Measurements from ENCODE around the gene LIMCH1.
A peak's percentile ranks its signal among the peaks of the same experiment; 100 is the strongest.

Gene LIMCH1

DNA sequence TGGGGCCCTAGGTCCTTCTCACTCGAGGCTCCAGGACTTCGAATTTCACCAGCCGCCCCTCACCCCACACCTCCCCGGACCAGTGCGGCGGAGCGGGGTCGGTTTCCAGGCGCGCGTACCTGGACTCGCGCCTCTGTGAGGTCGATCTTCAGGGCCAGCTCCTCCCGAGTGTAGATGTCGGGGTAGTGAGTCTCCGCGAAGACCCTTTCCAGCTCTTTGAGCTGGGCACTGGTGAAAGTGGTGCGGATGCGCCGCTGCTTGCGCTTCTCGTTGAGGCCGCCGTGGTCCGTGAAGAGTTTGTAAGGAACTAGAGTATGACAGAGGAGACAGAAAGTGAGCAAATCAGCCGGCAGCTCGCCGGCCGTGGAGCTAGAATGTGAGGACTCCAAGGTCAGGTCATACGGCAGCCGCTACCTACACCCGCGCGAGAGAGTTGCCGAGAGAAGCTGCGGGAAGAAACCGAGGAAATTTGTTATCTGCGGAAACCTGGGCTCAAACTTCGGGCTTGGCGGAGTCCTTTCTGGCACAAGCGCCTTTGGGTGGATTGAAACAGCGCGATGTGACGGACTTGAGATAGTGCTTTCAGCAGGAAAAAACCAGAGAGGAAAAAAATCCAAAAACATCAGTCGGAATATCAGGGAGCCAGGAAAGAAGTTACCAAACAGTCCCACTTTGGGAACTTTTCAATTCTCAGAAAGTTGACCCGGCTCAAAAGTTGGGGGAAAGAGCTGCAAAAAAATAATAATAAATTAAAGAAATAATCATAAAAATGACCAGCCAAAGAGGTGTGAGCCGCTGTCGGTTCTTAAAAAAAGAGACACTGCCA is 209.5 kb downstream of the LIMCH1 start:
- DNase-seq (ENCODE audit: low spot score), result no peak
- Histone ChIP-seq H3K27ac (no peak overlapping the region), H3K4me3 (peak overlapping the region; percentile 44)
- TF ChIP-seq, protein P1, sequence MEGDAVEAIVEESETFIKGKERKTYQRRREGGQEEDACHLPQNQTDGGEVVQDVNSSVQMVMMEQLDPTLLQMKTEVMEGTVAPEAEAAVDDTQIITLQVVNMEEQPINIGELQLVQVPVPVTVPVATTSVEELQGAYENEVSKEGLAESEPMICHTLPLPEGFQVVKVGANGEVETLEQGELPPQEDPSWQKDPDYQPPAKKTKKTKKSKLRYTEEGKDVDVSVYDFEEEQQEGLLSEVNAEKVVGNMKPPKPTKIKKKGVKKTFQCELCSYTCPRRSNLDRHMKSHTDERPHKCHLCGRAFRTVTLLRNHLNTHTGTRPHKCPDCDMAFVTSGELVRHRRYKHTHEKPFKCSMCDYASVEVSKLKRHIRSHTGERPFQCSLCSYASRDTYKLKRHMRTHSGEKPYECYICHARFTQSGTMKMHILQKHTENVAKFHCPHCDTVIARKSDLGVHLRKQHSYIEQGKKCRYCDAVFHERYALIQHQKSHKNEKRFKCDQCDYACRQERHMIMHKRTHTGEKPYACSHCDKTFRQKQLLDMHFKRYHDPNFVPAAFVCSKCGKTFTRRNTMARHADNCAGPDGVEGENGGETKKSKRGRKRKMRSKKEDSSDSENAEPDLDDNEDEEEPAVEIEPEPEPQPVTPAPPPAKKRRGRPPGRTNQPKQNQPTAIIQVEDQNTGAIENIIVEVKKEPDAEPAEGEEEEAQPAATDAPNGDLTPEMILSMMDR (IDR thresholded peaks at IDR 0.05), result no peak

DNA sequence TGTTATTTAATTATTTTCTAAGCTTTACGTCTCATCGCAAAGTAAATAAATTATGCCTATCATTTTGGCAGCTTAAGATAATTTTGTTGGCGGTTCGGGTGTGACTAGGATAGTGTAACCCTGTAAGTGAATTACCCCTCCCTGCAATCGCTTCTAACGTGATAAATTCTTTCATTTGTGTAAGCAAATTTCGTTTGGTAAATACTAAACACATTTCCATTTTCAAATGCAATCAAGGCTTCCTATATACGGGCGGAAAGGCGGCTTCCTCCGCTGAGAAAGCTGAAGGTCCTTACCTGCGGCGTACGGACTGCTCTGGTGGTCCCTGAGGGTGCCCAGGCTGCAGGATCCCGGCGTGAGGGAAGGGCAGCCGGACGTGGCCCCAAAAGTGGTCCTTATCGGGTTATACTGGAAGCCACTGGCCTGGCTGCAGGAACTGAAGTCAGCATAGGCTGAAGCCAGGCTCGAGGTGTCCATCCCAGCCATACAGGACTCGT is 210.2 kb downstream of the LIMCH1 start:
- no peak for DNase-seq (ENCODE audit: low spot score)
- Histone ChIP-seq H3K27ac (no peak overlapping the region), H3K4me3 (no peak overlapping the region)
- TF ChIP-seq, protein P1 (IDR thresholded peaks at IDR 0.05), result no peak

DNA sequence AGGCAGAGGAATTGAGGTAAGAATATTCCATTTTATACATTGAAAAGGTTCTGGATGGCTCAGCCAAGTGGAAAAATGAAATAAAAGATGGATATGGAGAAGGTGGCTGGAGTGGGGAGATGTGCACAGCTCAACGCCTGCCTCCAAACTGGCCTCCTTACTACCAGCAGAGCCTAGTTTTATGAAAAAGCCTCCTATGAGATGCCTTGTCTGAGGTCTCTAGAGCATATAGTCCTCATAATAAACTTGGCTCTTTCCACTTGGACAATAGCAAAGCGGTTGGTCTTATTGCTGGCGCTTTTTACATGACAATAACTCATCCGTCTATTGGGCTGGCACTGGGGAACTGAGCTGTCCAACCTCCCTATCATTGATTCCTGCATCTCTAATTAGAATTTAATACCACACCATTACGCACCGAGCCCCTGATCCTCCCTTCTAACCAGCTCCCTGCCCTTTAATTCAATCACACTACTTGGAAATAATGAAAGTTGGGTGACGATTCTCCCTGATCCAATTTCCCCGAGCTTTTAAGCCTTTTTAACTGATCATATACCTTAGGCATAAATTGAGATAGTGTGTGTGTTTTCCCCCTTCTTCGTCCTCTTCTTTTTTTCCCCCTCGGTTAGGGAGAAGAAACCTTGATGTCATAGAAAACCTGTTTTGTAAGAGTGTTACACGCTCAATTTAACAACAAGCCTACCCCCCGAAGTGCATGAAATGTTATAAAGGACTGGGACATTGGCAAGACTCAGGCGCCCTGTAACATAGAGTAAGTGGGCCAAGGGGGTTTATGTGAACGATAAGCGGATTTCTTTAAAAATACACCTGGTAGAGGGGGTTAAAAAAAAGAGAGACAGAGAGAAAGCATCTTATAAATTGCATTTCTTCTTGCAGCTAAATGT is 210.9 kb downstream of the LIMCH1 start, which contains the start of gene PHOX2B:
Gene PHOX2B (minus strand): TSS at position 155 of the 905 bp plus-strand sequence. CDS start 115 bp downstream, at position 40.
- H3K4me3 ChIP-seq, result peak within 1 kb of the TSS; percentile 44

DNA sequence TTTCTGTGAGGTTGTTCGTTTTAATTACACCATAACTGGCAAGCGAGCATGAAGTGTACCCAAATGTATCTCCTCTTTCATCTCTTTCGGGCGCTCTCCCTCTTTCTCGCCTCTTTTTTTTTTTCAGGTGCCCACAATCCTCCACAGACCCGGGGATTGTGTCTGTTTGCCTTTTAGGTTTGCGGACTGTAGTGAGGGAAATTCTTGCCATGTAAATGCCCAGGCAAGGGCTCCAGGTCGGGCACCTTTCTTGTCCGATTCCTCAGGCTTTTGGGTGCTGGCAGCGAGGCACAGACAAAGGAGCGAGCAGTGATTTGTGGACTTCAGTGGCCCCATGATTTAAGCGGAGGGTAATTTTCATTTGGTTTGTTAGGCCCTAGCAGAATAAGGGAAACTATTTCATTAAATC is 211.7 kb downstream of the LIMCH1 start:
- no peak for DNase-seq (ENCODE audit: low spot score)
- Histone ChIP-seq H3K4me3 (no peak overlapping the region), H3K27ac (no peak overlapping the region)
- TF ChIP-seq, protein P1 (IDR thresholded peaks at IDR 0.05), result no peak

More for the DNA sequence above, 210.9 kb downstream of the LIMCH1 start, which contains the start of gene PHOX2B:
- DNase-seq (ENCODE audit: low spot score), result no peak
- H3K27ac ChIP-seq, result no peak within 1 kb of the TSS
- TF ChIP-seq, protein P1 (IDR thresholded peaks at IDR 0.05), result no peak
